ENCODE measurements around the gene TMEM170B.

GRCh38 chr6:11593096-11593495 is 55.5 kb downstream of the TMEM170B start:
- no peak for TF ChIP-seq EZH2phosphoT487 (IDR thresholded peaks at IDR 0.05; ENCODE audit: insufficient read depth, low read depth)
- no peak for TF ChIP-seq EZH2 (IDR thresholded peaks at IDR 0.05; ENCODE audit: insufficient read depth, poor library complexity, severe bottlenecking)
